Stimulated activated CD8-positive, alpha-beta memory T cell treated with anti-CD3 and anti-CD28 coated beads, Interleukin-4, amount 100 ng/mL, for 1 hour (primary cell): Measurements from ENCODE around the gene USP34.
"Not testable (repeated sequence)": the region's sequence is repeated elsewhere in the genome, so short reads cannot be mapped to it uniquely, and the experiment has no call there.

Source experiments
- DNase-seq, 2 donors: peaks; one replicate each; pipeline ENCODE4 v3.0.0-alpha.2; 2020; ENCODE audit warnings: low read depth in 2 of 2, low spot score in 1 of 2

USP34 gene, protein sequence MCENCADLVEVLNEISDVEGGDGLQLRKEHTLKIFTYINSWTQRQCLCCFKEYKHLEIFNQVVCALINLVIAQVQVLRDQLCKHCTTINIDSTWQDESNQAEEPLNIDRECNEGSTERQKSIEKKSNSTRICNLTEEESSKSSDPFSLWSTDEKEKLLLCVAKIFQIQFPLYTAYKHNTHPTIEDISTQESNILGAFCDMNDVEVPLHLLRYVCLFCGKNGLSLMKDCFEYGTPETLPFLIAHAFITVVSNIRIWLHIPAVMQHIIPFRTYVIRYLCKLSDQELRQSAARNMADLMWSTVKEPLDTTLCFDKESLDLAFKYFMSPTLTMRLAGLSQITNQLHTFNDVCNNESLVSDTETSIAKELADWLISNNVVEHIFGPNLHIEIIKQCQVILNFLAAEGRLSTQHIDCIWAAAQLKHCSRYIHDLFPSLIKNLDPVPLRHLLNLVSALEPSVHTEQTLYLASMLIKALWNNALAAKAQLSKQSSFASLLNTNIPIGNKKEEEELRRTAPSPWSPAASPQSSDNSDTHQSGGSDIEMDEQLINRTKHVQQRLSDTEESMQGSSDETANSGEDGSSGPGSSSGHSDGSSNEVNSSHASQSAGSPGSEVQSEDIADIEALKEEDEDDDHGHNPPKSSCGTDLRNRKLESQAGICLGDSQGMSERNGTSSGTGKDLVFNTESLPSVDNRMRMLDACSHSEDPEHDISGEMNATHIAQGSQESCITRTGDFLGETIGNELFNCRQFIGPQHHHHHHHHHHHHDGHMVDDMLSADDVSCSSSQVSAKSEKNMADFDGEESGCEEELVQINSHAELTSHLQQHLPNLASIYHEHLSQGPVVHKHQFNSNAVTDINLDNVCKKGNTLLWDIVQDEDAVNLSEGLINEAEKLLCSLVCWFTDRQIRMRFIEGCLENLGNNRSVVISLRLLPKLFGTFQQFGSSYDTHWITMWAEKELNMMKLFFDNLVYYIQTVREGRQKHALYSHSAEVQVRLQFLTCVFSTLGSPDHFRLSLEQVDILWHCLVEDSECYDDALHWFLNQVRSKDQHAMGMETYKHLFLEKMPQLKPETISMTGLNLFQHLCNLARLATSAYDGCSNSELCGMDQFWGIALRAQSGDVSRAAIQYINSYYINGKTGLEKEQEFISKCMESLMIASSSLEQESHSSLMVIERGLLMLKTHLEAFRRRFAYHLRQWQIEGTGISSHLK (N-terminal part only)

GRCh38 chr2:61470965-61471904 lies at the start of gene USP34:
TSS of gene USP34 (minus strand) at chr2:61471087. CDS start at chr2:61470692, 395 bp downstream.
- DNase-seq: peak; percentile 85 to 90

DNA sequence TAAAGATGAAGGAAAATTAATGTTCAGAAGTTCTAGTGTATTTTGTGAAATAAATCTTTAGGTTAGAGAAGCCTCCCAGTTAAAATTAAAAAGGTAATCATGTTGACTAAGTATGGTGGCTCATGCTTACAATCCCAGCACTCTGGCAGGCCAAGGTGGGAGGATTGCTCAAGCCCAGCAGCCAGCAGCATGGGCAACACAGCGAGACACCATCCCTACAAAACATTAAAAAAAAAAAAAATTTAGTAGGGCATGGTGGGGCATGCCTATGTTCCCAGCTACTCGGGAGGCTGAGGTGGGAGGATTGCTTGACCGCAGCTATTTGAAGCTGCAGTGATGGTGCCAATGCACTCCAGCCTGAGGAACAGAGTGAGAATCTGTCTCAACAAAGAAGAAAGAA lies 49.4 kb upstream of the USP34 start:
- no peak for DNase-seq

DNA sequence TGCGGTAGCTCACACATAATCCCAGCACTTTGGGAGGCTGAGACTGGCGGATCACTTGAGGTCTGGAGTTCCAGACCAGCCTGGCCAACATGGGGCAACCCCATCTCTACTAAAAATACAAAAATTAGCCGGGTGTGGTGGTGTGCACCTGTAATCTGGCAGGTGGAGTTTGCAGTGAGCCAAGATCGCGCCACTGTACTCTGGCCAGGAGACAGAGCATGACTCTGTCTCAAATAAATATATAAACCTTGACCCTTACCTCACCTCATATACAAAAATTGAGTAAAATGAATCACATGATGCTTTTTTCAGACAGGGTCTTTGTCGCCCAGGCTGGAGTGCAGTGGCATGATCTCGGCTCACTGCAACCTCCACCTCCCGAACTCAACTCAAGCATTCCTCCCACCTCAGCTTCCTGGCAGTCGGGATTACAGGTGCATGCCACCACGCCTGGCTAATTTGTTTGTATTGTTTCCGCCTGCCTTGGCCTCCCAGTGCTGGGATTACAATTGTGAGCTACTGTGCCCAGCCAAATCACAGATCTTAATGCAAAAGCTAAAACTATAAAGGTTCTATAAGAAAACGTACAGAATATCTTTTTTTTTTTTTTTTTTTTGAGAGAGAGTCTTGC lies 42.0 kb upstream of the USP34 start:
- no peak for DNase-seq

DNA sequence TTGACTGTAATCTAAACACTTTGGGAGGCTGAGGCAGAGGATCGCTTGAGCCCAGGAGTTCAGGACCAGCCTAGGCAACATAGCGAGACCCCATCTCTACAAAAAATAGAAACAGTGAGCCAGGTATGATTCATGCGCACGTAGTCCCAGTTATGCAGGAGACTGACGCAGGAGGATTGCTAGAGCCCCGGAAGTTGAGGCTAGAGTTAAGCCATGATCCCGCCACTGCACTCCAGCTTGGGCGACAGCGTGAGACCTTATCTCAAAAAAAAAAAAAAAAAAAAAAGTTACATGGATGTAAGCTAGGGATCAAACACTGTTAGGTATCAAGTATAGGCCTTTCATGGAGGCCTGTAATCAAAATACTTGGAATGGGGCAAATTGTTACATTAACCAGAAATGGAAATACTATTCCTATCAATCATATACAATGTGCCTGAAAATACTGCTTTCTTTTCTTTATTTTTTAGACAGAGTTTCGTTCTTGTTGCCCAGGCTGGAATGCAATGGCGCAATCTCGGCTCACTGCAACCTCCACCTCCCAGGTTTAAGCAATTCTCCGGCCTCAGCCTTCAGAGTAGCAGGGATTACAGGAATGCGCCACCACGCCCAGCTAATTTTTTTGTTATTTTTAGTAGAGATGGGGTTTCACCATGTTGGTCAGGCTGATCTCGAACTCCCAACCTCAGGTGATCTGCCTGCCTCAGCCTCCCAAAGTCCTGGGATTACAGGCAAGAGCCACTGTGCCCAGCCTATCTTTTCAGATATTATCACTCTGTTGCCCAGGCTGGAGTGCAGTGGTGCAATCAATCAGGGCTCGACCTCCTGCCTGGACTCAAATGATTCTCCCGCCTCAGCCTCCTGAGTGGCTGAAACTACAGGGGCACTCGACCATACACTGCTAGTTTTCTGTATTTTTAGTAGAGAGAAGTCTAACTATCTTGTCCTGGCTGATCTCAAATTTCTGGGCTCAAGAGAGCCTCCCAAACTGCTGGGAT lies 40.1 kb upstream of the USP34 start:
- no peak for DNase-seq

DNA sequence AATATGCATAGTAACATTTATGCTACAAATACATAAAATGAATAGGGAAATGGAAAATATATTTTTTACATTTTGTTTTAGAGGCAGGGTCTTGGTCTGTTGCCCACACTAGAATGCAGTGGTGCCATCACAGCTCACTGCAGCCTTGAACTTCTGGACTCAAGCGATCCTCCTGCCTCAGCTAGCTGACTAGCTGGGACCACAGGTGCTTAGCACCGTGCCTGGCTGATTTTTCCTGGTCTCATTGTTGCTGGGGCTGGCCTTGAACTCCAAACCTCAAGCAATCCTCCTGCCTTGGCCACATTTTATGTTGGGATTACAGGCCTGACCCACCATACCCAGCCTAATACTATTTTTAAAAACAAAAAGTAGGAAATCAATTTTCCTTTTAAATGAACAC lies 34.1 kb upstream of the USP34 start:
- DNase-seq: no peak

DNA sequence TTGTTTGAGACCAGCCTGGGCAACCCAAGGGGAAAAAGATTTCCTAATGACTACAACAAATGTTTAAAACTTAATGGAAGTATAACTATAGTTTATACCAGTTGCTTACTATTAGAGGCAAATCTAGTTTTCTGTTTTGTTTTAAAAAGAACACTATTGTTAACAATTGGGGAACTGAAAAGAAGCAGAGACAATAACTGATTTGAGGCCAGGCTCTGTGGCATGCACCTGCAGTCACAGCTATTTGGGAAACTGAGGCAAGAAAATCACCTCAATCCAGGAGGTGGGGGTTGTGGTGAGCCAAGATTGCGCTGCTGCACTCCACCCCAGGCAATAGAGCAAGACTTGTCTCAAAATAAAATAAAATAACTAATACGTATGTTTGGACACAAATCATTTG lies 28.2 kb upstream of the USP34 start:
- no peak for DNase-seq

DNA sequence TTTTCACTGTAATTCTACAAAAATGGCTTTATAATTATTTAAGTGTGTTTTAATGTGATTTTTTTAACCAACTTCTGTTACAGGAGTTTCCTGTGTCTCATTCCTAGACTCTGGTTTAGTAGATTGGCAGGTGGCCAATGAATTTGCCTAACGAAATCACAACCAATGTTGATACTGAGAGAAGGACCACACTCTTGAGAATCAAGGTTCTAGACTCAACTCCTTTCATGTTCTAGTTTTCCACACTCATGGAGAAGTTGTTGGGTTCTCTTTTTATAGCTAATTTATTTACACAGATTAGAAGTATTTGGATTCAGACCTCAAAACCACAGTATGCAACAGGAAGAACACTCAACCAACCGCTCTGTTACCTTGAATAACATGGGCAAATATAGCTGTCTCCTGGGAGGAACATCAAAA lies 22.6 kb upstream of the USP34 start:
- no peak for DNase-seq

- no peak for DNase-seq
These were observed 21.6 kb upstream of the USP34 start for GRCh38 chr2:61492476-61492875.

DNA sequence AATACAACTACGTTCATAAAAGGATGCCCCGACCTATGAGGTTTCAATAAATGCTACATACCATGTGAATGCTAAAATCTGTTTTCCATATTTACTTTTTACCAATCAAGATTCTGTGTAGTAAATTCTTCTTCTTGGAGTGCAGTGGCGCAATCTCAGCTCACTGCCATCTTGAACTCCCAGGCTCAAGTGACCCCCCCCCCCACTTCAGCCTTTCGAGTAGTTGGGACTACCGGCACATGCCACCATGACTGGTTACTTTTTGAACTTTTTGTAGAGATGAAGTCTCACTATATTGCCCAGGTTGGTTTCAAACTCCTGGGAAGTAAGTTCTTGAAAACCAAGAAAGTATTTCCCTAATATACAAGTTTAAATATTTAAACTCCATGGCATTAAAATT lies 14.4 kb upstream of the USP34 start:
- no peak for DNase-seq

GRCh38 chr2:61478086-61478485 lies 7.2 kb upstream of the USP34 start:
- DNase-seq: no peak

- not testable (repeated sequence) for DNase-seq
These were observed 6.2 kb upstream of the USP34 start for GRCh38 chr2:61476929-61477589.

- DNase-seq: no peak
These were observed 1.3 kb upstream of the USP34 start for GRCh38 chr2:61471905-61472805.

- peak; percentile 55 to 70 for DNase-seq
These were observed 550 bp downstream of the USP34 start for GRCh38 chr2:61470122-61470951.

GRCh38 chr2:61469424-61470121 lies 1.3 kb downstream of the USP34 start:
- no peak for DNase-seq

DNA sequence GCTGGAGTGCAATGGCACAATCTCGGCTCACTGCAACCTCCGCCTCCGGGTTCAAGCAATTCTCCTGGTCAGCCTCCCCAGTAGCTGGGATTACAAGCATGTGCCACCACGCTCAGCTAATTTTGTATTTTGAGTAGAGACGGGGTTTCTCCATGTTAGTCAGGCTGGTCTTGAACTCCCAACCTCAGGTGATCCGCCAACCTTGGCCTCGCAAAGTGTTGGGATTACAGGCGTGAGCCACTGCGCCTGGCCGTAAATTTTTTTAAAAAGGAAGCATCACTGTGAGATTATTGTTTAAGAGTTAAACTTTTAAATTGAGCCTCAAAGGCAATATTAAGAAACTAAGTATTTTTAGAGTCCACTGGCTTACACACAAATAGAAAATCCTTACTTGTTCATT lies 2.7 kb downstream of the USP34 start:
- DNase-seq: not testable (repeated sequence)

GRCh38 chr2:61465045-61465444 lies 5.8 kb downstream of the USP34 start:
- DNase-seq: no peak
